GM12878 (cell line): ENCODE data around the gene TRAF5. TPM values are rescaled to one million over a fixed set of nuclear protein-coding genes. Genes with fewer than 3 reads are reported as not detected.
A peak's percentile ranks its signal among the peaks of the same experiment; 100 is the strongest.

ENCODE experiments used
- BRCA1 ChIP-seq: IDR thresholded peaks from 2 replicates; pipeline ENCODE4 v1.6.1; 2011; ENCODE audit warnings: low read depth, low read length, improper control_type of control experiment
- KDM1A ChIP-seq: fragments of 200-600 bp; sonication (generic); IDR thresholded peaks from 2 replicates; pipeline ENCODE4 v1.6.1; 2016; ENCODE audit warnings: borderline replicate concordance
- MEF2A ChIP-seq: IDR thresholded peaks from 2 replicates; pipeline ENCODE4 v1.6.1; 2011; ENCODE audit warnings: low read depth, mild to moderate bottlenecking, low read length, moderate library complexity; ENCODE audit not compliant: insufficient read depth
- MYB ChIP-seq: fragments of 150-350 bp; IDR thresholded peaks from 2 replicates; pipeline ENCODE4 v1.6.1; 2014; ENCODE audit warnings: mild to moderate bottlenecking, low read depth, low read length, borderline replicate concordance
- RBBP5 ChIP-seq: fragments of 200-600 bp; sonication (generic); conservative IDR thresholded peaks from 2 replicates; pipeline ENCODE4 v1.6.1; 2016
- SMC3 ChIP-seq: IDR thresholded peaks from 2 replicates; pipeline ENCODE4 v1.6.1; 2011; ENCODE audit warnings: low read length, improper control_type of control experiment, borderline replicate concordance
- polyA plus RNA-seq, 11 experiments: library from polyadenylated mRNA; depleted of rRNA in 4 of 11; unstranded in 6 of 11; stranded (reverse) in 5 of 11; fragments of >200 nt; fragmentation: Nextera tagmentation in 4 of 11; fragmentation: Illumina TruSeq in 1 of 11; extraction: Ambion mirVana in 4 of 11; extraction: Trizol in 1 of 11; gene quantifications; 1 replicate in 1 of 11; 2 replicates in 10 of 11; pipeline versions ENCODE4 v1.2.1 to v1.2.3, GENCODE V29; 2011 to 2016; ENCODE audit warnings: inconsistent platforms in 2 of 11, missing spikeins in 2 of 11, low read depth in 1 of 11
- total RNA-seq, 4 experiments: library from RNA; depleted of rRNA in 3 of 4; stranded (reverse); fragments of >200 nt in 3 of 4; fragmentation: Illumina TruSeq in 1 of 4; extraction: Trizol in 1 of 4; gene quantifications; 2 replicates each; pipeline versions ENCODE4 v1.2.1 to v1.2.3, GENCODE V29; 2013 to 2021
- TF ChIP-seq, protein P1 (sequence below): fragments of 450-650 bp; IDR thresholded peaks from 2 replicates; pipeline ENCODE4 v1.6.1; 2017; ENCODE audit warnings: low read depth, mild to moderate bottlenecking, moderate library complexity
- TF ChIP-seq, protein P2 (sequence below): fragments of 450-650 bp; IDR thresholded peaks from 2 replicates; pipeline ENCODE4 v1.6.1; 2016; ENCODE audit warnings: mild to moderate bottlenecking
- TF ChIP-seq, protein P3 (sequence below): IDR thresholded peaks from 2 replicates; pipeline ENCODE4 v1.6.1; 2011; ENCODE audit warnings: mild to moderate bottlenecking, low read depth, low read length, moderate library complexity; ENCODE audit not compliant: insufficient replicate concordance
- TF ChIP-seq, protein P4 (sequence below): IDR thresholded peaks from 2 replicates; pipeline ENCODE4 v1.6.1; 2012; ENCODE audit warnings: low read depth, low read length, improper control_type of control experiment

The TRAF5 gene
- total and polyA plus RNA-seq, 10 of the 15 experiments (the other 5 are each of a cell fraction or from before 2014, with no cell fraction given): 10.6 to 36.5 (median 26.3) TPM

DNA sequence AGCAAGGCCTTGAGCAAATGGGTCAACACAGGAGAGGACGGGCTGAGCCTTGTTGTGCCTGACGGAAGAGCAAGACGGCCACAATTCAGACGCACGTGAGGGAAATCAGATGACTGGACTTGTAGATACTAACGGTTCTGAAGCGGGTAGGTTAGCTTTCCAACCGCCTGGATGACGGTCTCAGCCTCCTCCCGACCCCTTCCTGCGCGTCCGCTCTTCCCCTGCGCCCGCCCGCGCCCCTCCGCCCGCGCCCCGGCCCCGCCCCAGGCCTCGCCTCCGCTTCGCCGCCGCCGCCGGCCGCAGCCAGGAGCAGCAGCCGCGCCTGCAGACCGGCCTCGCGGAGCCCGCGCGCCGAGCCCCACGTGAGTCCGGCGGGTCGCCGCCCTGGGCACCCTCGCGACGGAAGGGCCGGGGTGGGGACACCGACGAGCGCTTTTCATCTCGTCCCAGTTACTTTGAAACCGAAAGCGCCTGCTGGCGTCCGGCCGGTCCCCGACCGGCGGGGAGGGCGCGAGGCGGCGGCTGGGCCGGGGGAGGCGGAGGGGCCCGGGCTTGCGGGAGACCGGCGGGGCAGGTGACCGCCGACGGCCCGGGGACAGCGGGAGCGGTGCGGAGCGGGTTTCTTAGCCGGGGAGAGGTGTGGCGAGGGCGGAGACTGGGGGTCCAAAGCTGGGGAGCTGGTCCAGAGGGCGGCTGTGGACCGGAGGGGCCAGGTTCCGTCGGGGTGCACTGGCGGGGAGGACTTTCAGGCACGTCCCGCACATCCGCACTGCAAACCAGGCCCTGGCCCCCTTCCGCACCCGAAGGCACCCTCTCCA is at the start of gene TRAF5 (continued):
- TF ChIP-seq, protein P1, sequence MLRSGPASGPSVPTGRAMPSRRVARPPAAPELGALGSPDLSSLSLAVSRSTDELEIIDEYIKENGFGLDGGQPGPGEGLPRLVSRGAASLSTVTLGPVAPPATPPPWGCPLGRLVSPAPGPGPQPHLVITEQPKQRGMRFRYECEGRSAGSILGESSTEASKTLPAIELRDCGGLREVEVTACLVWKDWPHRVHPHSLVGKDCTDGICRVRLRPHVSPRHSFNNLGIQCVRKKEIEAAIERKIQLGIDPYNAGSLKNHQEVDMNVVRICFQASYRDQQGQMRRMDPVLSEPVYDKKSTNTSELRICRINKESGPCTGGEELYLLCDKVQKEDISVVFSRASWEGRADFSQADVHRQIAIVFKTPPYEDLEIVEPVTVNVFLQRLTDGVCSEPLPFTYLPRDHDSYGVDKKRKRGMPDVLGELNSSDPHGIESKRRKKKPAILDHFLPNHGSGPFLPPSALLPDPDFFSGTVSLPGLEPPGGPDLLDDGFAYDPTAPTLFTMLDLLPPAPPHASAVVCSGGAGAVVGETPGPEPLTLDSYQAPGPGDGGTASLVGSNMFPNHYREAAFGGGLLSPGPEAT: no peak
- TF ChIP-seq MYB (no peak), BRCA1 (no peak), MEF2A (no peak), RBBP5 (no peak), SMC3 (no peak), KDM1A (no peak)
- TF ChIP-seq, protein P2, sequence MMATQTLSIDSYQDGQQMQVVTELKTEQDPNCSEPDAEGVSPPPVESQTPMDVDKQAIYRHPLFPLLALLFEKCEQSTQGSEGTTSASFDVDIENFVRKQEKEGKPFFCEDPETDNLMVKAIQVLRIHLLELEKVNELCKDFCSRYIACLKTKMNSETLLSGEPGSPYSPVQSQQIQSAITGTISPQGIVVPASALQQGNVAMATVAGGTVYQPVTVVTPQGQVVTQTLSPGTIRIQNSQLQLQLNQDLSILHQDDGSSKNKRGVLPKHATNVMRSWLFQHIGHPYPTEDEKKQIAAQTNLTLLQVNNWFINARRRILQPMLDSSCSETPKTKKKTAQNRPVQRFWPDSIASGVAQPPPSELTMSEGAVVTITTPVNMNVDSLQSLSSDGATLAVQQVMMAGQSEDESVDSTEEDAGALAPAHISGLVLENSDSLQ: no peak
- TF ChIP-seq, protein P3, sequence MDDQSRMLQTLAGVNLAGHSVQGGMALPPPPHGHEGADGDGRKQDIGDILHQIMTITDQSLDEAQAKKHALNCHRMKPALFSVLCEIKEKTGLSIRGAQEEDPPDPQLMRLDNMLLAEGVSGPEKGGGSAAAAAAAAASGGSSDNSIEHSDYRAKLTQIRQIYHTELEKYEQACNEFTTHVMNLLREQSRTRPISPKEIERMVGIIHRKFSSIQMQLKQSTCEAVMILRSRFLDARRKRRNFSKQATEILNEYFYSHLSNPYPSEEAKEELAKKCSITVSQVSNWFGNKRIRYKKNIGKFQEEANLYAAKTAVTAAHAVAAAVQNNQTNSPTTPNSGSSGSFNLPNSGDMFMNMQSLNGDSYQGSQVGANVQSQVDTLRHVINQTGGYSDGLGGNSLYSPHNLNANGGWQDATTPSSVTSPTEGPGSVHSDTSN: no peak
- TF ChIP-seq, protein P4, sequence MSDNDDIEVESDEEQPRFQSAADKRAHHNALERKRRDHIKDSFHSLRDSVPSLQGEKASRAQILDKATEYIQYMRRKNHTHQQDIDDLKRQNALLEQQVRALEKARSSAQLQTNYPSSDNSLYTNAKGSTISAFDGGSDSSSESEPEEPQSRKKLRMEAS: peak; percentile 27; the same call in 1 of the 2 replicates
